Activated B cell treated with CpG ODN at 0.5 μM for 24 hours (primary cell): ENCODE results near the gene RNF220. TPM values are rescaled to one million over a fixed set of nuclear protein-coding genes. Genes with fewer than 3 reads are reported as not detected.

Experiments
- ATAC-seq: fragments of 200-7000 bp; cut with Tn5 transposase; one replicate; pipeline ENCODE4 v1.10.0; 2021; ENCODE audit warnings: low read depth, mild to moderate bottlenecking, moderate library complexity
- CTCF ChIA-PET: fragments of 350-600 bp; sonication (Branson Sonifier 250); formaldehyde crosslinking; loops from one replicate; lab custom pipeline; 2021; ENCODE audit warnings: antibody characterized with exemption; lab: Charles Lee
- POLR2A ChIA-PET: fragments of 350-600 bp; sonication (Branson Sonifier 250); formaldehyde crosslinking; loops from one replicate; lab custom pipeline; 2021; ENCODE audit warnings: antibody characterized with exemption; lab: Charles Lee
- DNase-seq: peaks from one replicate; pipeline ENCODE4 v3.0.0; 2022
- H3K27ac Mint-ChIP-seq: one replicate; pipeline ENCODE4 v1.8.0; 2020; ENCODE audit warnings: mixed read lengths
- H3K27me3 Mint-ChIP-seq: one replicate; pipeline ENCODE4 v1.8.0; 2021; ENCODE audit warnings: mixed read lengths
- H3K36me3 Mint-ChIP-seq: one replicate; pipeline ENCODE4 v1.8.0; 2021; ENCODE audit warnings: low read depth, mixed read lengths
- H3K4me1 Mint-ChIP-seq: one replicate; pipeline ENCODE4 v1.8.0; 2021; ENCODE audit warnings: mixed read lengths
- H3K4me3 Mint-ChIP-seq: one replicate; pipeline ENCODE4 v1.8.0; 2020; ENCODE audit warnings: mild to moderate bottlenecking, mixed read lengths
- H3K9me3 Mint-ChIP-seq: one replicate; pipeline ENCODE4 v1.8.0; 2020; ENCODE audit warnings: mixed read lengths
- intact Hi-C: fragments of 100-400 bp; cut with micrococcal nuclease; formaldehyde crosslinking; loops from one replicate; pipeline ENCODE4 v1.15.1; 2024
- total RNA-seq: library from RNA; stranded (reverse); gene quantifications from 2 replicates; pipeline ENCODE4 v1.2.3, GENCODE V29; 2022
- TF ChIP-seq, protein P1 (sequence below): fragments of 200-600 bp; IDR thresholded peaks from one replicate; pipeline ENCODE4 v1.8.0; 2022; ENCODE audit warnings: antibody characterized with exemption, mild to moderate bottlenecking

RNF220 gene
- total RNA-seq, 1 donor from 2014 or later = 103 TPM

DNA sequence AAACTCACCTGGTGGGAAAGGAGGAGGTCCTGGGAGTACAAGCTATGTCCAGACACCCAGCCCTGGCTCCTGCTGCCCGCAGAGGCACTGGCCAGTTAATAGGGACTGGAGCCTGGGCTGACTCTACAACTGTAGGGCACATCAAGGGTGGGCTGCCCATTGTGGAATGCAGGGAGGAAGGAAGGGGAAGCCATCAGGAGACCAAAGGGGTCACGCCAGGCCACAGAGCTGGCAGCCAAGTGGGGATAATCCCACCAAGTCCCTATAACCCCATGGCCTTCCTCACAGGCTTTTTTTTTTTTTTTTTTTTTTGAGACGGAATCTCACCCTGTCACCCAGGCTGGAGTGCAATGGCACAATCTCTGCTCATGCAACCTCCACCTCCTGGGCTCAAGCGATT is 254.5 kb downstream of the RNF220 start:
- DNase-seq (no peak), ATAC-seq (no peak)
- POLR2A ChIA-PET = no interaction called here
- Mint-ChIP-seq H3K4me3 (no peak overlapping the region), H3K27me3 (no peaks in the 10 kb centered on the region), H3K4me1 (peaks cover 7% of the 10 kb centered on the region), H3K36me3 (peaks cover 5% of the 10 kb centered on the region), H3K27ac (no peak overlapping the region), H3K9me3 (no peaks in the 10 kb centered on the region)
- intact Hi-C loops = no loop called here
- TF ChIP-seq, protein P1, sequence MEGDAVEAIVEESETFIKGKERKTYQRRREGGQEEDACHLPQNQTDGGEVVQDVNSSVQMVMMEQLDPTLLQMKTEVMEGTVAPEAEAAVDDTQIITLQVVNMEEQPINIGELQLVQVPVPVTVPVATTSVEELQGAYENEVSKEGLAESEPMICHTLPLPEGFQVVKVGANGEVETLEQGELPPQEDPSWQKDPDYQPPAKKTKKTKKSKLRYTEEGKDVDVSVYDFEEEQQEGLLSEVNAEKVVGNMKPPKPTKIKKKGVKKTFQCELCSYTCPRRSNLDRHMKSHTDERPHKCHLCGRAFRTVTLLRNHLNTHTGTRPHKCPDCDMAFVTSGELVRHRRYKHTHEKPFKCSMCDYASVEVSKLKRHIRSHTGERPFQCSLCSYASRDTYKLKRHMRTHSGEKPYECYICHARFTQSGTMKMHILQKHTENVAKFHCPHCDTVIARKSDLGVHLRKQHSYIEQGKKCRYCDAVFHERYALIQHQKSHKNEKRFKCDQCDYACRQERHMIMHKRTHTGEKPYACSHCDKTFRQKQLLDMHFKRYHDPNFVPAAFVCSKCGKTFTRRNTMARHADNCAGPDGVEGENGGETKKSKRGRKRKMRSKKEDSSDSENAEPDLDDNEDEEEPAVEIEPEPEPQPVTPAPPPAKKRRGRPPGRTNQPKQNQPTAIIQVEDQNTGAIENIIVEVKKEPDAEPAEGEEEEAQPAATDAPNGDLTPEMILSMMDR = no peak
- CTCF ChIA-PET = no interaction called here

- no peak for ATAC-seq
- H3K27me3 Mint-ChIP-seq = no peaks in the 10 kb centered on the region
Measured at GRCh38 chr1:44660176-44660575, 255.1 kb downstream of the RNF220 start.

GRCh38 chr1:44661781-44662682 is 257.0 kb downstream of the RNF220 start:
- H3K27me3 Mint-ChIP-seq = no peaks in the 10 kb centered on the region
- no peaks in the 10 kb centered on the region for H3K9me3 Mint-ChIP-seq
- H3K4me1 Mint-ChIP-seq = peaks cover 13% of the 10 kb centered on the region
- H3K4me3 Mint-ChIP-seq = no peak overlapping the region
- TF ChIP-seq, protein P1 = no peak
- ChIA-PET CTCF (interaction anchor here (1.0 kb wide), 1 partner anchor 10 kb away, joined by 3 read pairs; no protein-coding TSS in a partner anchor), POLR2A (interaction anchor here (0.7 to 1.5 kb wide), 2 partner anchors 12 to 30 kb away, joined by 4 read pairs; partner anchors contain the start of genes ARMH1 and TMEM53)
- H3K27ac Mint-ChIP-seq = no peak overlapping the region
- DNase-seq (no peak), ATAC-seq (no peak)
- intact Hi-C loops = no loop called here
- no peaks in the 10 kb centered on the region for H3K36me3 Mint-ChIP-seq

More at GRCh38 chr1:44660176-44660575, 255.1 kb downstream of the RNF220 start:
- Mint-ChIP-seq H3K4me3 (no peak overlapping the region), H3K9me3 (no peaks in the 10 kb centered on the region), H3K36me3 (no peaks in the 10 kb centered on the region), H3K4me1 (peaks cover 13% of the 10 kb centered on the region), H3K27ac (no peak overlapping the region)
- intact Hi-C loops = no loop called here
- ChIA-PET CTCF (no interaction called here), POLR2A (no interaction called here)
- TF ChIP-seq, protein P1 = no peak
- no peak for DNase-seq

DNA sequence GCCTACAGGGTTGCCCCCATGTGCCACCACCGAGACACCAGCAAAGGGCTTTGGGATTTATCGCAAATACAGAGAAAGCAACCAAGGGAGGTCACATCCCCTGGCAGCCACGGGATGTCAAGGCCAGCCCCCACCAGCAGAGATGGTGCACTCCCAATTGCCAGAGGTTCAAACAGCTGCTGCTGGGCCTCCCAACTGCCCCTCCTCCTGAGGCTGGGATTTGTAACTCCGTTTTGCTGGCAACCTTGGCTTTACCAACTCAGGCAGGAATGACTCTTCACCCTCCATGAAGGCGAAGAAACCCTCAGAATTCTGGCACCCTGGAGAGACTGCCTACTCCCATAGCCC is 257.6 kb downstream of the RNF220 start:
- Mint-ChIP-seq H3K4me1 (peaks cover 13% of the 10 kb centered on the region), H3K27ac (no peak overlapping the region), H3K36me3 (no peaks in the 10 kb centered on the region), H3K4me3 (no peak overlapping the region), H3K9me3 (no peaks in the 10 kb centered on the region), H3K27me3 (no peaks in the 10 kb centered on the region)
- DNase-seq = no peak
- intact Hi-C loops = no loop called here
- ChIA-PET POLR2A (interaction anchor here (0.7 to 1.5 kb wide), 2 partner anchors 12 to 30 kb away, joined by 4 read pairs; partner anchors contain the start of genes ARMH1 and TMEM53), CTCF (no interaction called here)
- ATAC-seq = no peak
- TF ChIP-seq, protein P1 = no peak

- peaks cover 13% of the 10 kb centered on the region for H3K4me1 Mint-ChIP-seq
- H3K27ac Mint-ChIP-seq = no peak overlapping the region
- H3K27me3 Mint-ChIP-seq = no peaks in the 10 kb centered on the region
- no peaks in the 10 kb centered on the region for H3K9me3 Mint-ChIP-seq
- POLR2A ChIA-PET = interaction anchor here (1.5 kb wide), 1 partner anchor 31 kb away, joined by 4 read pairs; no protein-coding TSS in a partner anchor
- no peaks in the 10 kb centered on the region for H3K36me3 Mint-ChIP-seq
- CTCF ChIA-PET = no interaction called here
- TF ChIP-seq, protein P1 = no peak
- intact Hi-C loops = no loop called here
- H3K4me3 Mint-ChIP-seq = no peak overlapping the region
- DNase-seq (no peak), ATAC-seq (no peak)
Measured at GRCh38 chr1:44663417-44663816, 258.4 kb downstream of the RNF220 start.
